WERI-Rb-1 (cell line): Measurements from ENCODE around the gene CRYBA4.

ENCODE experiments used
- DNase-seq: peaks from one replicate; pipeline ENCODE4 v3.0.0-alpha.2; 2020
- H3K27ac ChIP-seq: fragments of 250-450 bp; sonication (Bioruptor Pico); 2 replicates; pipeline ENCODE4 v1.5.1; 2020; ENCODE audit warnings: mild to moderate bottlenecking, moderate library complexity
- H3K27me3 ChIP-seq: fragments of 250-450 bp; sonication (Bioruptor Pico); 2 replicates; pipeline ENCODE4 v1.5.1; 2021; ENCODE audit warnings: mild to moderate bottlenecking, low read depth, moderate library complexity; ENCODE audit not compliant: insufficient read depth, severe bottlenecking
- H3K36me3 ChIP-seq: fragments of 250-450 bp; sonication (Bioruptor Pico); 2 replicates; pipeline ENCODE4 v1.5.1; 2020; ENCODE audit warnings: mild to moderate bottlenecking, moderate library complexity
- H3K4me3 ChIP-seq: 2 replicates; pipeline ENCODE4 v1.5.1; 2011; ENCODE audit warnings: low read depth, mild to moderate bottlenecking, control low read depth, low read length
- H3K9me3 ChIP-seq: fragments of 250-450 bp; sonication (Bioruptor Pico); 2 replicates; pipeline ENCODE4 v1.5.1; 2021; ENCODE audit warnings: mild to moderate bottlenecking, moderate library complexity; ENCODE audit not compliant: severe bottlenecking
- CTCF ChIP-seq: IDR thresholded peaks from 2 replicates; pipeline ENCODE4 v1.5.1; 2011; ENCODE audit warnings: low read depth, mild to moderate bottlenecking, control low read depth, inconsistent platforms, low read length

The CRYBA4 gene

GRCh38 chr22:26579331-26579886 is 42.4 kb upstream of the CRYBA4 start:
- DNase-seq: no peak
- Histone ChIP-seq H3K27ac (no peak overlapping the region), H3K27me3 (no peaks in the 10 kb centered on the region), H3K9me3 (no peaks in the 10 kb centered on the region), H3K4me3 (no peak overlapping the region), H3K36me3 (peaks cover 3% of the 10 kb centered on the region)
- no peak for TF ChIP-seq CTCF

GRCh38 chr22:26580240-26580962 is 41.4 kb upstream of the CRYBA4 start:
- H3K27me3 ChIP-seq: no peaks in the 10 kb centered on the region
- no peak overlapping the region for H3K27ac ChIP-seq
- H3K36me3 ChIP-seq: peaks cover 3% of the 10 kb centered on the region
- TF ChIP-seq CTCF: no peak
- DNase-seq: no peak
- no peaks in the 10 kb centered on the region for H3K9me3 ChIP-seq
- H3K4me3 ChIP-seq: no peak overlapping the region

- no peak for TF ChIP-seq CTCF
- Histone ChIP-seq H3K4me3 (no peak overlapping the region), H3K36me3 (peaks cover 3% of the 10 kb centered on the region), H3K27ac (no peak overlapping the region), H3K9me3 (no peaks in the 10 kb centered on the region), H3K27me3 (no peaks in the 10 kb centered on the region)
- no peak for DNase-seq
Measured at GRCh38 chr22:26581026-26581425, 40.7 kb upstream of the CRYBA4 start.

- Histone ChIP-seq H3K27ac (no peak overlapping the region), H3K9me3 (no peaks in the 10 kb centered on the region), H3K27me3 (no peaks in the 10 kb centered on the region), H3K36me3 (peaks cover 3% of the 10 kb centered on the region), H3K4me3 (no peak overlapping the region)
- no peak for TF ChIP-seq CTCF
- no peak for DNase-seq
Measured at GRCh38 chr22:26581633-26582168, 40.1 kb upstream of the CRYBA4 start.

GRCh38 chr22:26584010-26584409 is 37.8 kb upstream of the CRYBA4 start:
- peaks cover 5% of the 10 kb centered on the region for H3K9me3 ChIP-seq
- peaks cover 3% of the 10 kb centered on the region for H3K36me3 ChIP-seq
- no peak overlapping the region for H3K27ac ChIP-seq
- no peaks in the 10 kb centered on the region for H3K27me3 ChIP-seq
- H3K4me3 ChIP-seq: no peak overlapping the region
- TF ChIP-seq CTCF: no peak
- no peak for DNase-seq
